GM18498 (cell line): ENCODE results near the gene SGPL1.

Experiments used
- ATAC-seq: cut with Tn5 transposase; IDR thresholded peaks from one replicate; pipeline ENCODE4 v1.9.1; 2021; ENCODE audit warnings: mild to moderate bottlenecking, moderate library complexity; ENCODE audit not compliant: unreplicated experiment

SGPL1 gene

DNA sequence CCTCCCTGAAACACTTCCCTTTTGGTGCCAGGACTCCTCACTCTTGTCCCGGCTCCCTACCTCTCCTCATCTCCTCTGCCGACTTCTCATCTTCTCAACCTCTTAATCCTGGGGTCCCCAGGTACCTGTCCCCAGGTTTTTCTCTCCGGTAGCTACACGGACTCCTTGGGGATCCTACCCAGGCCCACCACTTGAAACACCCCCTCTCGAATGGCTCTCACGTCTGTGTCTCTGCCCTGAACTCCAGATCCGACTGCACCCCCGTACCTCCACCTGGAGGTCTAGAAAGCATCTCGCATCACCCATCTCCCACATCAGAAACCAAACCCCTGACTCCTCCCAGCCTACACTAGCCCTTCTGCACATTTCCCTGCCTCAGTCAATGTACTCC lies 35.4 kb upstream of the SGPL1 start:
- ATAC-seq: no peak

GRCh38 chr10:70780772-70781171 lies 35.0 kb upstream of the SGPL1 start:
- no peak for ATAC-seq

DNA sequence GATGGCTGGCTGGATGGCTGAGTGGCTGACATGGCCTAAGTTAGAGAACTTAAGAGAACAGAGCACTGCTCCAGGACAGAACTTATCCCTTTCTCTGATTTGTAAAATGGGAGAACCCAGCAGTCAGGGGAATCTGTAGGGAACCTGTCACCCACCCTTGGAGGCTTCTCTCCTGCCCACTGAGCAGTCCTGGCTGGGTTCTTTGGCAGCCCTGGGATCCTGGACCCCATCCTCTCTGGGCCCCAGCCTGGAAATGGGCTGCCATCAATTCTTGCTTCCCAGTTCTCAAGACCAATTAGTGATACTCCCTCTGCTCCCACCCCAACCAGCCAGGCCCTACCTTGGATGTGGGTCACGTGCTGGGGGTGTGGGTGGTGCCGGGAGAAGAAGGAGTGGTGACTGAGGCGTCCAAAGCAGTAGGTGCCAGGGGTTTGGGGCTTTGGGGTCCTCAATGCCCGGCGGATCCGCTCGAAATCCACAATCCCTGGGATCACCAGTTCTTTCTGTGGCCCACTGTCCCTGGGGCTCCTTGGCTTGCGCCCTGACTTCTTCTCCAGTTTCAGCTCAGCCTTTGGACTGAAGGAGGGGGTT lies 34.2 kb upstream of the SGPL1 start:
- no peak for ATAC-seq

- ATAC-seq: no peak
These were observed 33.5 kb upstream of the SGPL1 start for GRCh38 chr10:70782086-70782745.

- no peak for ATAC-seq
These were observed 32.7 kb upstream of the SGPL1 start for GRCh38 chr10:70782746-70783680.

DNA sequence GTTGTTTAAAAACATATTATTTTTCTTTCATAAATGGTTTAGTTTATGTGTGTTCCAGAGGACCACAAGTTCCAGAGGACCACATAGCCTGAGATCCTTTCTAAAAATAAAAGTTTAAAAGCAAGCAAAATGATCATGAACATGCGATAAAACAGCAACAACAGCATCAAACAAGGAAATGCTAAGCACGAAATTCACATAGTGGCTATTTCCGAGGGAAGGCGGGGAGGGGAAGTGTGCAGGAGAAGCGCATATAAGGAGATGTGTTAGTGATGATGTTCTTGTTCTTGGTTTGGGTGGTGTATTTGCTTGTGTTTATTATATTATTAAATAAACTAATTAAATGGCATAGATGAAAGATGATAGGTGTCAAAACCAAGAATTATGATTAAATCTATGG lies 31.7 kb upstream of the SGPL1 start:
- no peak for ATAC-seq

DNA sequence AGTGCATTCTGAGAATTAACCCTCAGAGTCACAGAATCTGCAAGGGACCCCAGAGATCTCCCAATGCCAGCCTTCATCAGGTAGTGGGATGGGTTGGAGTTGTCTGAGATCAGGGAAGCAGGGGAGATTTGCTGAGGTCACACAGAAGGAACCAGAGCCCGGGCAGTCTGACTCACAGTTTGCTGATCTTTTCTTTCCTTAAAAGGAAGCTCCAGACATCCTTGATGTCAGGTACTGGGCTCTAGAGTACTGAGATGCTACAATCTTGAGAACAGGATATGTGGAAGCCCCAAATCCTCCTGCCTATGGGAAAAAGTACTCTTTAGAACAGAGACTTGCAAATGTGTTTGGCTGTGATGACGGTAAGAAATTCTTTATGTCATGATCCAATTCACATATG lies 31.3 kb upstream of the SGPL1 start:
- no peak for ATAC-seq

DNA sequence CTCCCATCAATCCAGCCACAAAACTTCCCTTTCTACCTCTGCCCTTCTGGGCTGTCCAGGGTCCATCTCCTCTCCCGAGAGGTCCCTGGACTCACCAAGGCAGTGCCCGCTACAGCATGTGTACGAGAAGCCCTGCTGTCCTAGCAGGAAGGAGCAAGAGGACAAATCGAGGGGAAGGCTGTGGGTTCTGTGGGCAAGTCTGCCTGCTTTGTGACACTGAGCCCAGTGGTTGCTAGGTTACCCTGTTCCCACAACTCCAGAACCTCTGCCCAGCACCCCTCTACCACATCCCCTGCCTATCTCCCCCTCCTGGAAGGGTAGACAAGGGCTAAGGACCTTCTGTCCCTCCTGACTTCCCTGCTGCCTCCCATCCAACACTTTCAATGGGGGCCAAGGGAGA lies 30.6 kb upstream of the SGPL1 start, which contains the start of gene TBATA:
TSS of gene TBATA (minus strand) at position 188 of the 400 bp plus-strand sequence. CDS start 1,998 bp downstream, outside the sequence.
- ATAC-seq: no peak

DNA sequence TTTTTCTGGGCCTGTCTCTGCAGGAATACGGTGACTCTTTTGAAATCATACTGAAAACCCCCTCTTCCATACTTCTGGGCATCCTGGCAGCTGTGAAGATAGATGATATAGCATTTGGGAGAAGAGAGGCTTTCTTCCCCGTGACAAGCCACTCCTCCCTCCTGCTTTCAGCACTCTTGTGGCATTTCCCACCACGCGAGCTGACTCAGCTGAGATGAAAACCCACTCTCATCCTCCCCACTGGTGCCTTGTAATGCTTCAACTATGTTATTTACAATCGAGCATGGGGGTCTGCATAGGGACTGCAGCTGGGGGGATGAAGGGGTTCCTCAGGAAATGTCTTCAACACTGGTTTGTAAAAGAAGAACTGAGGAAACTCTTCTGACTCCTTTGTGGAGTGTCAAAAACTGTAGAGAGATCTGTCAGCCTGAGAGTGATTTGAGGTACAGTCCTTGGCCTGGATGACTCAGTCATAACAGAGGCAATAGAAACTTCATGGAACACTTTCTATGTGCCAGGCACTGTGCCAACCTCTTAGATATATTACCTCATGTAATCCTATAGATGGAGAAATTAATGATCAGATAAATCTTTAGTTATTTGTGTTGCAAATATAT lies 28.8 kb upstream of the SGPL1 start:
- ATAC-seq: no peak

- ATAC-seq: no peak
These were observed 24.2 kb upstream of the SGPL1 start for GRCh38 chr10:70791386-70792039.

- ATAC-seq: no peak
These were observed 20.1 kb upstream of the SGPL1 start for GRCh38 chr10:70795613-70796012.

- no peak for ATAC-seq
These were observed 17.9 kb upstream of the SGPL1 start for GRCh38 chr10:70797840-70798239.

GRCh38 chr10:70799124-70799523 lies 16.6 kb upstream of the SGPL1 start:
- ATAC-seq: no peak

DNA sequence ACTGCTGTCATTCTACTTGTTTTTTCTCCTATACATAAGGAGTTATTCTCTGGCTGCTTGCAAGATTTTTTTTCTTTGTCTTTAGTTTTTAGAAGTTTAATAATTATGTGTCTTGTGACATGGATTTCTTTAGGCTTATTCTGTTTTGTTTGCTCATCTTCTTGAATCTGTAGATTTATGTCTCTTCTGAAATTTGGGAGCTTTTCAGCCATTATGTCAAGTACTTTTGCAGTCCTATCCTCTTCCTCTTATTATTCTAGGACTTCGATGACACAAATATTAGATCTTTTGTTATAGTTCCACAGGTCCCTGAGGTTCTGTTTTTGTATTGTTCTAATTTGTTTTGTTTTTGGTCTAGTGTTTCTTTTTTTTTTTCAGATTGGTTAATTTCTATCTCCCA lies 13.9 kb upstream of the SGPL1 start:
- ATAC-seq: no peak

GRCh38 chr10:70803775-70804420 lies 11.8 kb upstream of the SGPL1 start:
- ATAC-seq: no peak

- no peak for ATAC-seq
These were observed 11.3 kb upstream of the SGPL1 start for GRCh38 chr10:70804421-70804808.

DNA sequence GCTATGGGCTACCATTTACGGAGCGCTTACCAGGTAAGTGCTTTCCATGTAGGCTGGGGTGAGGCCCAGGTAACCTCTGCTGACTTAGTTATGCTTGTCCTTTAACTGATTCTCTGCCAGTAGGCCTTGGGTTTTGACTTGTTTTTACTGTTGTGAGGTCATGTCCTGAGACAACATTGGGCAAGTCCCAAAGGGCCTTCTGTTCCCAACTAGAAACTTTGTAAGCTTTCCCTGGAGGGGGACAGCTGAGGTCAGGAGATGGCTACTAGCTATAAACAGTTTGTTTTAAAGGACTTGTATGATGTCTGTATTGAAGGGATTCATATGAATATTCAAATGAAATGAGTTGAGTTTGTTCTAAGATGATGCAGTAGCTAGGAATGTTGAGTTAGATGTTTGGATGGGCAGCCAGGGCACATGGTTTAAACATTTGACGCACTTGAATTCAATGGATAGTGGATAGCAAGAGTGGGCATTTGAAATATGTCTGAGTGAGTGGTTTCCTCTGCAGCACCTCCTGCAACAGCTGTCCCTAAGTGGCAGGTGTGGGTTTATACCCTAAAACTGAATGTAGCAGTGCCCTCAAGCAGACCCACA lies 10.0 kb upstream of the SGPL1 start:
- no peak for ATAC-seq

DNA sequence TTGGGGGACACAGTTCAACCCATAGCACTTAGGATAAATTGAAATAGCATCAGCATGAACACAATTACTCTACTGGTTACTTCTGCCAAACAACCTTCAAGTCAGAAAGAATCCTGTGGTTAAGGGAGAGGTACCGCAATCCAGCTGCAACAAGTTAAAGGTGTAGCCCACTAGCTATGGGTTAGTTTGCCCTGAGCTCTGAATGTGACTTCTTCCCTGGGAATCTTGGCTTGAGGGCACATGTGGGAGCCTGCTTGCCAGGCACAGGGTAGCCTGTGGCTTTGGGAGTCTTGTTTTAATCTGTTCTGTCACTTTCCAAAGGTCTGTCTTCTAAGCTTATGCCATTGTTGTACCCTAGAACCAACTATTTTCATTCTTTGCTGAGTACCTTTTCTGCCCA lies 8.9 kb upstream of the SGPL1 start:
- no peak for ATAC-seq

GRCh38 chr10:70807556-70807955 lies 8.2 kb upstream of the SGPL1 start:
- ATAC-seq: no peak

DNA sequence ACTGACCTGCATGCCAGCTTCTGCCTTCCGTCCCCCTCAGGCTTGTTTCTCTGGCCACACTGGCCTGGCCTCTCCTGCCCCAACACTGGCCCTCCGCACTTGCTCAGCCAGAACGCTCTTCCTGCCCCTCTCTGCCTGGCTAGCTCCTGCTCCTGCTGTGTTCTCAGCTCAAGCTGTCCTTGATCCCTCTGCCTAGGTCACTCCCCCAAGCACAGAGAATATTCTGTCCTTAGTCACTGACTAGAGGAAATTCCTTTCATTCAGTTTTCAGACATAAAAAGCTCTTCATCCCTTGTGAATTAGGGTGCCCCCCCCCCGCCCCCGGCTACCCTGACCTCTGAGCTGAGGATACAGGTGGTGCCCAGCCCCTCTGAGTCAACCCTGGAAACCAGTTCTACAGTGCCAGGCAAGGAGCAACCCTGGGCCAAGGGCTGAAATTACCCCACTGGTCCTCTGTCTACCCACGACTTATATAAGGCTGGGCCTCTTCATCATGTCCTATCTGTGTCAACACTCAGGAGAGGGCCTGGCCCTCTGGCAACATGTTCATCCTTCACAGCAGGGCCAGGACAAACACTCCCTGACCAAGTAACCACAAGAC lies 6.6 kb upstream of the SGPL1 start:
- ATAC-seq: no peak
